ENCODE data around the gene SDCCAG8. TPM values are rescaled to one million over a fixed set of nuclear protein-coding genes. Genes with fewer than 3 reads are reported as not detected.
A peak's percentile ranks its signal among the peaks of the same experiment; 100 is the strongest.

The SDCCAG8 gene
- total RNA-seq, 3 donors from 2014 or later (not counting 1 experiment from before 2014, with no cell fraction given): 17.8 to 28.3 (median 21.2) TPM

GRCh38 chr1:243322326-243322725 lies 66.5 kb downstream of the SDCCAG8 start:
- H3K36me3 ChIP-seq (ENCODE audit: control insufficient read depth, insufficient read depth, low read length): peaks cover 5% of the 10 kb centered on the region
- H3K9me3 ChIP-seq (ENCODE audit: control insufficient read depth, insufficient read depth, low read length): no peaks in the 10 kb centered on the region
- TF ChIP-seq, protein P1, sequence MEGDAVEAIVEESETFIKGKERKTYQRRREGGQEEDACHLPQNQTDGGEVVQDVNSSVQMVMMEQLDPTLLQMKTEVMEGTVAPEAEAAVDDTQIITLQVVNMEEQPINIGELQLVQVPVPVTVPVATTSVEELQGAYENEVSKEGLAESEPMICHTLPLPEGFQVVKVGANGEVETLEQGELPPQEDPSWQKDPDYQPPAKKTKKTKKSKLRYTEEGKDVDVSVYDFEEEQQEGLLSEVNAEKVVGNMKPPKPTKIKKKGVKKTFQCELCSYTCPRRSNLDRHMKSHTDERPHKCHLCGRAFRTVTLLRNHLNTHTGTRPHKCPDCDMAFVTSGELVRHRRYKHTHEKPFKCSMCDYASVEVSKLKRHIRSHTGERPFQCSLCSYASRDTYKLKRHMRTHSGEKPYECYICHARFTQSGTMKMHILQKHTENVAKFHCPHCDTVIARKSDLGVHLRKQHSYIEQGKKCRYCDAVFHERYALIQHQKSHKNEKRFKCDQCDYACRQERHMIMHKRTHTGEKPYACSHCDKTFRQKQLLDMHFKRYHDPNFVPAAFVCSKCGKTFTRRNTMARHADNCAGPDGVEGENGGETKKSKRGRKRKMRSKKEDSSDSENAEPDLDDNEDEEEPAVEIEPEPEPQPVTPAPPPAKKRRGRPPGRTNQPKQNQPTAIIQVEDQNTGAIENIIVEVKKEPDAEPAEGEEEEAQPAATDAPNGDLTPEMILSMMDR (IDR thresholded peaks at IDR 0.05): no peak
- Mint-ChIP-seq H3K27me3 (ENCODE audit: low read depth in 2 of 2) (no peaks in the 10 kb centered on the region), H3K9me3 (no peaks in the 10 kb centered on the region), H3K4me3 (no peak overlapping the region), H3K27ac (no peak overlapping the region), H3K36me3 (no peaks in the 10 kb centered on the region), H3K4me1 (no peaks in the 10 kb centered on the region)
- WGBS (ENCODE audit: insufficient coverage): 94% methylated on average over 3 of the region's 3 CpGs
- no peaks in the 10 kb centered on the region for H3K27me3 ChIP-seq (ENCODE audit: control insufficient read depth, insufficient read depth, low read length)
- no peaks in the 10 kb centered on the region for H3K4me1 ChIP-seq (ENCODE audit: control insufficient read depth, insufficient read depth, low read length)
- intact Hi-C loops (cut with micrococcal nuclease): loop anchor here (5.0 to 10.0 kb wide), 2 partner anchors 870 to 1298 kb away; no protein-coding TSS in a partner anchor
- H3K4me3 ChIP-seq (ENCODE audit: low read length): no peak overlapping the region
- H3K27ac ChIP-seq (ENCODE audit: low read length): no peak overlapping the region
- ATAC-seq: no peak
- DNase-seq: no peak

DNA sequence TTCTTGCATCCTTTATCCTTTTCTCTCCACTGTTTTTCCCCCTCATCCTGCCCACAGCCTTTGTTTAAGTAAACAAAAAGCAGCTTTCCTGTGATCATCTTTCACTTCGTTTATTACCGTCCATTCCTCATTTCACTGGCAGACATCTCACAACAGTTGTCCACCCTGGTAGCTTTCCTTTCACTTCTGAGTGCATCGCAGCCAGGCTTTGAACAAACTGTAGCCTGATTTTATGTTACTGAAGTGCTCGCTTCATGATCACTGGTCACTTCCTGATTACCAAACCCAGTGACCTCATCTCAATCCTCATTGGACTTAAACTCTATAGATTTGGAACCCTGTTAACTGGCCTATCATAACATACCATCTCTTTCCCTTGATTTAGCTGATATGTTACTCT lies 67.7 kb downstream of the SDCCAG8 start:
- TF ChIP-seq, protein P1 (IDR thresholded peaks at IDR 0.05): no peak
- H3K27ac Mint-ChIP-seq: no peak overlapping the region
- ATAC-seq (no peak), DNase-seq (no peak)
- Histone ChIP-seq H3K9me3 (ENCODE audit: control insufficient read depth, insufficient read depth, low read length) (no peaks in the 10 kb centered on the region), H3K27ac (ENCODE audit: low read length) (no peak overlapping the region), H3K4me3 (ENCODE audit: low read length) (no peak overlapping the region), H3K36me3 (ENCODE audit: control insufficient read depth, insufficient read depth, low read length) (no peaks in the 10 kb centered on the region), H3K27me3 (ENCODE audit: control insufficient read depth, insufficient read depth, low read length) (no peaks in the 10 kb centered on the region), H3K4me1 (ENCODE audit: control insufficient read depth, insufficient read depth, low read length) (no peaks in the 10 kb centered on the region)
- no peaks in the 10 kb centered on the region for H3K36me3 Mint-ChIP-seq
- intact Hi-C loops (cut with micrococcal nuclease): loop anchor here (5.0 to 10.0 kb wide), 2 partner anchors 871 to 1299 kb away; no protein-coding TSS in a partner anchor
- no peaks in the 10 kb centered on the region for H3K9me3 Mint-ChIP-seq
- H3K27me3 Mint-ChIP-seq (ENCODE audit: low read depth in 2 of 2): no peaks in the 10 kb centered on the region
- WGBS (ENCODE audit: insufficient coverage): 88% methylated on average over 4 of the region's 4 CpGs
- H3K4me3 Mint-ChIP-seq: no peak overlapping the region
- H3K4me1 Mint-ChIP-seq: no peaks in the 10 kb centered on the region

GRCh38 chr1:243325305-243325890 lies 69.6 kb downstream of the SDCCAG8 start:
- intact Hi-C loops (cut with micrococcal nuclease): loop anchor here (5.0 to 10.0 kb wide), 3 partner anchors 1301 to 1793 kb away; partner anchors contain the start of gene KMO
- no peak overlapping the region for H3K4me3 Mint-ChIP-seq
- no CpG with 5 or more reads among the region's 1 CpG for WGBS (ENCODE audit: insufficient coverage)

More at GRCh38 chr1:243325305-243325890, 69.6 kb downstream of the SDCCAG8 start:
- Mint-ChIP-seq H3K27me3 (ENCODE audit: low read depth in 2 of 2) (no peaks in the 10 kb centered on the region), H3K27ac (no peak overlapping the region), H3K4me1 (no peaks in the 10 kb centered on the region), H3K9me3 (no peaks in the 10 kb centered on the region), H3K36me3 (no peaks in the 10 kb centered on the region)
- peaks cover 1% of the 10 kb centered on the region for H3K36me3 ChIP-seq (ENCODE audit: control insufficient read depth, insufficient read depth, low read length)
- no peak overlapping the region for H3K27ac ChIP-seq (ENCODE audit: low read length)
- no peaks in the 10 kb centered on the region for H3K9me3 ChIP-seq (ENCODE audit: control insufficient read depth, insufficient read depth, low read length)
- no peak overlapping the region for H3K4me3 ChIP-seq (ENCODE audit: low read length)
- peak; percentile 50 to 74 (median 67) for ATAC-seq
- TF ChIP-seq, protein P1 (IDR thresholded peaks at IDR 0.05): peak; percentile 89
- no peaks in the 10 kb centered on the region for H3K27me3 ChIP-seq (ENCODE audit: control insufficient read depth, insufficient read depth, low read length)
- H3K4me1 ChIP-seq (ENCODE audit: control insufficient read depth, insufficient read depth, low read length): no peaks in the 10 kb centered on the region
- peak in 1 of 2 donors; percentile 75 for DNase-seq

All from natural killer cell (primary cell).